ENCODE data around the gene C1orf35.
"Not testable (repeated sequence)": the region's sequence is repeated elsewhere in the genome, so short reads cannot be mapped to it uniquely, and the experiment has no call there.

The C1orf35 gene

DNA sequence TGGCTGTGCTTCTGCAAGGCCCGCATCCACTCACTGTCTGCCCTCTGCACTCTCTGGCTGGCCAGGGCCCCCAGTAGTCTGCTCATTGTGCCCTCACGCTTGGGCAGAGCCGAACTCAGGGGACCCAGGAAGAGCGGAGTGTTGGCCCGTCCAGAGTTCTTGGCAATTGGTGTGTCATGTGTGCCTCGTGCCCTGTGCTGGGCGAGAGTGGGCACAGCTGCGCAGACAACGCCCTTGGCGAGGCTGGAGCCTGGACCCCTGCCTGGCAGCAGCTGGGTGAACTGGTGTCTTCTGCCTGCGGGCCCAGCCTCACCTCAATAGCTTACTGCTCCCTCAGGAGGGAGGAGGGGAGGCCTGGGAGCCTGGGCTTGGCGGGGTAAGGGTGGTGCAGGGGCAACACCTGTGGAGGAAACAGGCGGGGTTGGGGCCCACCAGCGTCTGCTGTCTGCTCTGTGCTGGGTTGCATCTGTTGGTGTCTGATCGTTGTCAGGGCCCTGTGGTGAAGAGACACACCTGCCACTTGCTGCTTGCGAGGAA, 39.1 kb upstream of the C1orf35 start:
- no peak for DNase-seq

DNA sequence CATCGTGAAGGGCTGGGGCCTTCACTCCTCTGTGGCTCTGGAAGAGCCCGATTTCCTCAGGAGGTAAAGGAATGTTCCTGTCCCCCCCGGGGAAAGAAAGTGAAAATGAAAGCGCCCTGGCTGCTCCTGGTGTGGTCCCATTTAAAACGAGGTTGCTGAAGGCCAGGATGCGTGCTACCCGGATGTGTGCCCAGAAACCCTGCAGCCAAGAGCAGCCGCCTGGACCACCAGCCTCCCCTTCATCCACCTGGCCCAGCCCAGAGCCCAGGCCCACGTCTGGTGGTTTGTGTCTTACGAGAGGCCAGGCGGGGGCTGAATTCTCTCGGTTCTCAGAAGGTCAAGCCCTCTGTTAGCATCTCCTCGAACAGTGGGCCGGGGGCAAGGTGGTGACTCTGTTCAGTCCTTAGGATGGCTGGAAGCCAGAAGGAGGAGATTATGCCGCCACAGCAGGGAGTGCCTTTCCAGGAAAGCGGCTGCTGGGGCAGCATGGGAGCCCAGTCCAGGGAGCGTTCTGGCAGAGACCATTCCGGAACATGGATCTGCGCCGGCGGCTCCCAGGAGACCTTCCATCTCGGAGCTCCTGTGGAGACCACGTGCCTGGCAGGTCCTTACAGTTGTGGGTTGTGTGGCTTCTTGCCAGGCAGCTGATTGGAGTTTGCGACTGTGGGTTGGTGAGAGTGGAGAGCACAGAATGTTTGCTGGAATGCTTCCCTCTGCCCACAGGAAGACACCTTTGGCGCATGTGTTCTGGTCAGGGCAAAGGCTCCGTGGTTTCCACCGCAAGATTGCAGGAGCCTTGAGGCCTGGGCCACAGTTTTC, 38.3 kb upstream of the C1orf35 start:
- DNase-seq: no peak

DNA sequence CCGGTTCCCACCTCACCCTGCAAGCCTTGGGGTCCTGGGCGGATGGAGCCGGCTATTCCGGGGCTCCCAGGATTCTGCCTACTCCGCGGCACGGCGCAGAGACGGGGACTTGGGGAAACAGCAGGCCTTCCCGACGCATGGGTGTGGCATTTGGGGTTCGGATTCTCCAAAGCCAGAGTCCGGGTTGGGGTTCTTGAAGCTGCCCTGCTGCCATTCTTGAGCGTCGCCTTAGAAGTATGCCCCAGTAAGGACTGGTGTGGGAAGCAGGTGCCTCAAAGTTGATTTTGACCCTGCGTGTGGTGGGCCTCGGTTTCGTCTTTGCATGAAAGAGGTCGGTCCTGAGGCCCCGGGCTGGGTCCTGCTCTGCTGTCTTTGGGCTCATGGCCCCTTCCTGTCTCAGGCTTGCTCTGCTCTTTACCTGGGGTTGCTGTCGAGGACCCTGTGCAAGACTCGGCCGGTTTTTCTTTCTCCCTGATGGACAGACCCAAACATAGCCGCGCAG, 37.6 kb upstream of the C1orf35 start:
- no peak for DNase-seq

- DNase-seq: peak; percentile 90 to 96
These were observed 37.0 kb upstream of the C1orf35 start, which contains the start of gene GUK1 for GRCh38 chr1:228139931-228140723. Gene GUK1 (plus strand): TSS chr1:228140279. CDS start chr1:228140303, 24 bp downstream.

DNA sequence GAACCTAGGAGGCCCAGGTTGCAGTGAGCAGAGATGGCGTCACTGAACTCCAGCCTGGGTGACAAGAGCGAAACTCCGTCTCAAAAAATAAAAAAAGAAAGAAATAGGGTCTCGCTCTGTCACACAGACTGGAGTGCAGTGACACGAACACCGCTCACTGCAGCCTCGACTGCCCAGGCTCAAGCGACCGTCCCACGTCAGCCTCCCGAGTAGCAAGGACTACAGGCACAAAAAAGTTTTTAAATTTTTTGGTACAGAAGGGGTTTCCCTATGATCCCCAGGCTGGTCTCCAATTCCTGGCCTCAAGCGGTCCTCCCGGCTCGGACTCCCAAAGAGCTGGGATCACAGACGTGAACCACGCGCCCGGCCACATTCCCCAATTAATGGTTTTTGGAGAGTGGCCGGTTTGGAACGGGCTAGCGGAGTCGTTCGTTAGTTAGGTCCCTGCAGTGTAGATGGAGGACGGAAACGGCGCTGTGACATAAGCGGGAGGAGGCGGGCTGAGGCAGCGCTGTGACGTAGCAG, 36.3 kb upstream of the C1orf35 start:
- DNase-seq: no peak

- DNase-seq: no peak
These were observed 33.8 kb upstream of the C1orf35 start for GRCh38 chr1:228136901-228137300.

DNA sequence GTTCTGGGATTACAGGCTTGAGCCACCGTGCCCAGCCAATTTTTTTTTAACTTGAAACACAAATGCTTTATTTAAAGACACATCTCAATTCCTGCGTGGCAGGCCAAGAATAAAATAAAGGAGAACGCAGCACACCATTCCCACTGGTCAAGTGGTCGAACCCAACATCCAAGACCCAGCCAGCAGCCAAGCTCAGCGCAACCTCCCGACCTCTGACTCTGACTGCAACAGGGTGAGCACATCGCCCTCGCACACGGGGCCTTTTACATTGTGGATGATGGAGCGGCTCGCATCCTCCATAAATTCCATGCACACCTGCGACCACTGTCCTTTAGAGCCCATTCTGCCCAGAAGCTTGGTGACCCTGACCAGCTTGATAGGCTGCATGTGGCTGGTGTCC, 31.5 kb upstream of the C1orf35 start:
- DNase-seq: no peak

GRCh38 chr1:228131766-228132165, 28.6 kb upstream of the C1orf35 start:
- DNase-seq: no peak

DNA sequence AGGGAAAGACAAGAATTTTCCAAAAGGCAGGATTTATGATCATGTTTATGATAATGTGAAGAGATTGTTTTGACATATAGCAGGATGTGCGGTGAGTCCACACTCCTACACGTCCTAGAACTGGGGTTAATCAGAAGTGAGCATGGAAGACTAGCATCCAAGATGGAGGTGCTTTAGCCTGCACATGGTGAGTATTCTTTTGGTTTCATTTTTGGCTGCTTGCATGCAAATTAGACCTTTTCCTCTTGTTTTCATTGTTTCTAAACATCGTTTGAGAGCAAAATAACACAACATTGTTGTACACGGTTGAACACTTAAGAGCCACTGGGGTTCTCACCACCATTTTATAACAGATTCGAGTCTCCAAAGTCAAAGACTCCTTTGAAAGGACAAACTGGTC, 22.1 kb upstream of the C1orf35 start:
- DNase-seq: no peak

GRCh38 chr1:228123505-228123904, 20.4 kb upstream of the C1orf35 start:
- no peak for DNase-seq

DNA sequence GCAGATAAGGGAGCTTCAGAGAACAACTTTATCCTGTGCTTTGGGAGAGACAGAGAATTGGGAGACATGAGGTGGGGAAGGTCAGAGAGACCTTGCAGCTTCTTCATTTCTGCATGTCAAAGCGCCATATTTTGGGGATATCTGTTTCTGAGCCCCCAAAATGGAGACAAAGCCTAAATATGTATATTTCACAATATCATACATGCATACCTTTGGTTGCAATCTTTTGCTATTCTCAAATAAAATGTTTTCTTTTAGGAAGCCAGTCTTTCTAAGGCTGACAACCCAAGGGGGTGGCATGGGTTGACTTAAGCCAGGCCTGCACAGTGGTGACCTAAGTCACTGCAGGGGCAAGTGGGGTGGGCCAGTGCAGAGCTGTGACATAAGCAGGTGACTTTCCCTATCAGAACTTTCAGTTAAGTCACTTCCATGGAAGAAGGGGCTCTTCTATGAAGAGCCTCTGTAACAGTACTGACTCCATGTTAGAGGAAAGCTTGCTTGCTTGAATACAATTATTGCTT, 19.9 kb upstream of the C1orf35 start:
- DNase-seq: no peak

GRCh38 chr1:228120857-228121489, 17.8 kb upstream of the C1orf35 start:
- no peak for DNase-seq

- no peak for DNase-seq
These were observed 17.2 kb upstream of the C1orf35 start for GRCh38 chr1:228120351-228120750.

GRCh38 chr1:228118040-228118439, 14.9 kb upstream of the C1orf35 start:
- DNase-seq: no peak

DNA sequence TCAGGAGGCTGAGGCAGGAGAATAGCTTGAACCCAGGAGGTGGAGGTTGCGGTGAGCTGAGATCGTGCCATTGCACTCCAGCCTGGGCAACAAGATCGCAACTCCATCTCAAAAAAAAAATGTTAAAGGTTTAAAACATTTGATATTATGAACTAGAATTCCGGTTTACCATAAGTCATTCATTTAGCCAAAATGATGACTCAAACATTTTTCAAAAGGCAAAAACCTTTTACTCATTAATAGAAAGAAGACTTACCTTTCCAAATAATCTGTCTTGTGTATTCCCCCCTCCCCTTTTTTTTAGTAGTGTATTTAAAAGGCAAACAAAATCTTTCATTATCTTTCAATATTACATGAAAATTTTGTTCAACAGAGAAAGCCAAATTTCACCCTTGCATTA, 14.2 kb upstream of the C1orf35 start:
- no peak for DNase-seq

GRCh38 chr1:228114827-228115226, 11.7 kb upstream of the C1orf35 start:
- DNase-seq: no peak

- DNase-seq: no peak
These were observed 9.5 kb upstream of the C1orf35 start for GRCh38 chr1:228112617-228113016.

GRCh38 chr1:228112167-228112566, 9.0 kb upstream of the C1orf35 start:
- DNase-seq: no peak

DNA sequence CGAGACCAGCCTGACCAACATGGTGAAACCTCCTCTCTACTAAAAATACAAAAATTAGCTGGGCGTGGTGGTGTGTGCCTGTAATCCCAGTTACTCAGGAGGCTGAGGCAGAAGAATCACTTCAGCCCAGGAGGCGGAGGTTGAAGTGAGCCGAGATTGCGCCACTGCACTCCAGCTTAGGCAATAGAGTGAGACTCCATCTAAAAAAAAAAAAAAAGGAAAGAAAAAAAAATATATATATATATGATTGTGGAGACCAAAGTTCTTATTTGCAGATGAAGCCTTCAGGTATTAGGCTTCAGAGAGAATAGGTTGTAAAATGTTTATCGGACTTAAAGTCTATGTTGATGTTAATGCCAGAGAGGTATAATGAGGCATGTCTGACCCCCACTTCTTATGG, 8.2 kb upstream of the C1orf35 start:
- not testable (repeated sequence) for DNase-seq

GRCh38 chr1:228110556-228110955, 7.4 kb upstream of the C1orf35 start:
- DNase-seq: no peak

DNA sequence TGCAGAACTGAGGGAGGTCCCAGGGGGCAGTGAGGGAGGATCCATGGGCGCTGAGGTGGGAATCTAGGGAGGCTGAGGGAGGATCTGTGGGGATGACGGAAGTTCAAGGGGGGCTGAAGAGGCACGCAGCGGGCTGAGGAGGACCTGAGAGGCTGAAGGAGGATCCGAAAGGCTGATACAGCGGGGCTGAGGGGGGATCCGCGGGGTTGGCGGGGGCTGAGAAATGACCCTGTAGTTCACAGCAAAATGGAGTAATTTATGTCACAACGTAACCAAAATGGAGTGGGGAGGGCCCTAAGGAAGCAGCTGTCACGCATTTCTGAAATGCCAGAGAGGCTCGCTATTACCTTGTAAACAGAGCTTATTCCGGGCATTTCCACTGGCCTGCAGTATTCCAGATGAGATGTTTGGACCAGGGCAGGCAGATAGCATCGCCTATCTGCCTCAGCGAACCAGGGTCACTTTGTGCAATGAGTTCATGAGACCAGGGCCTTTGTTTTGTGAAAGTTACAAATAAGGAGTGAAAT, 6.9 kb upstream of the C1orf35 start:
- DNase-seq: peak in 1 of 2 experiments; percentile 12
